ENCODE data around the gene PTPRM. TPM values are rescaled to one million over a fixed set of nuclear protein-coding genes. Genes with fewer than 3 reads are reported as not detected.

PTPRM gene
- total RNA-seq, 1 donor from 2014 or later: 257 TPM

DNA sequence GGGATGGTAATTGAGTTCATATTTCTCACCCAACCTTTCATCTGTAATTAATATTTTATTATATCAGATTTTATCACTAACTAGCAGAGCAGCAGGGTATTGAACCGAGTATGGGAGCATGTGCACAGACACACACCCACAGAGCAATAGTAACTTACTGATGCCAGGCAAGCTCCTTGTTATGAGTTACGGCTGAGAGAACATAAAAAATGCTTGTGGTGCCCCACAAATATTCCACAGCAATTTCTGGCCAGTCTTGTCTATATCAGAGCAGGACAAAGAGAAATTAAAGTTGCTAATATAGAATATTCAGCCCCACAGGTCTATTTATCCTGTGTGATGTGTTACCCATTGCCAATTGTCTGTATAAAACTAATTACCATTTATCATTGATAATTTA is 540.3 kb downstream of the PTPRM start:
- TF ChIP-seq, protein P1, sequence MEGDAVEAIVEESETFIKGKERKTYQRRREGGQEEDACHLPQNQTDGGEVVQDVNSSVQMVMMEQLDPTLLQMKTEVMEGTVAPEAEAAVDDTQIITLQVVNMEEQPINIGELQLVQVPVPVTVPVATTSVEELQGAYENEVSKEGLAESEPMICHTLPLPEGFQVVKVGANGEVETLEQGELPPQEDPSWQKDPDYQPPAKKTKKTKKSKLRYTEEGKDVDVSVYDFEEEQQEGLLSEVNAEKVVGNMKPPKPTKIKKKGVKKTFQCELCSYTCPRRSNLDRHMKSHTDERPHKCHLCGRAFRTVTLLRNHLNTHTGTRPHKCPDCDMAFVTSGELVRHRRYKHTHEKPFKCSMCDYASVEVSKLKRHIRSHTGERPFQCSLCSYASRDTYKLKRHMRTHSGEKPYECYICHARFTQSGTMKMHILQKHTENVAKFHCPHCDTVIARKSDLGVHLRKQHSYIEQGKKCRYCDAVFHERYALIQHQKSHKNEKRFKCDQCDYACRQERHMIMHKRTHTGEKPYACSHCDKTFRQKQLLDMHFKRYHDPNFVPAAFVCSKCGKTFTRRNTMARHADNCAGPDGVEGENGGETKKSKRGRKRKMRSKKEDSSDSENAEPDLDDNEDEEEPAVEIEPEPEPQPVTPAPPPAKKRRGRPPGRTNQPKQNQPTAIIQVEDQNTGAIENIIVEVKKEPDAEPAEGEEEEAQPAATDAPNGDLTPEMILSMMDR (IDR thresholded peaks at IDR 0.05): no peak
- DNase-seq (ENCODE audit: low spot score in 2 of 2): no peak
- Histone ChIP-seq H3K4me1 (no peaks in the 10 kb centered on the region), H3K36me3 (peaks cover 0 to 10% of the 10 kb centered on the region in 2 donors), H3K4me3 (no peak overlapping the region), H3K27ac (no peak overlapping the region), H3K9me3 (peaks cover 0 to 11% of the 10 kb centered on the region in 2 donors), H3K27me3 (no peaks in the 10 kb centered on the region)
- intact Hi-C loops (cut with DNase I): no loop called here

DNA sequence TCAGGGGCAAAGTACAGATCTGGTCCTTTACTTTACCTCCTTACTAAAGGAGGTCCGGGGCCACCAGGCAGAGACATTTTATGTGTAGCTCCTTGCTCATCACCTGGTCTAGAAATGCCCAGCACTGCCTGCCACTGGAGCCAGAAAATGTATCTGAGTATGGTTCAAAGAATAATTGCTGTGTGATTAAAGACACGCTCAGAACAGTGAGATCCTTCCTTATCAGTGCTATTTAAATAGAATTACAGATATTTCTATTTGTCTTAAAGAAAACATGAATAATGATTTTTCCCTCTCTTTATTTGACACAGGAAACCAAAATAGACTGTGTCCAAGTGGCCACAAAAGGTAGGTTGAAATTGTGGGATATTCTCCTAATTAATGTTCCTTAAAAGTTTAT is 547.4 kb downstream of the PTPRM start:
- Histone ChIP-seq H3K27me3 (no peaks in the 10 kb centered on the region), H3K36me3 (no peaks in the 10 kb centered on the region), H3K9me3 (no peaks in the 10 kb centered on the region), H3K27ac (no peak overlapping the region), H3K4me3 (no peak overlapping the region), H3K4me1 (no peaks in the 10 kb centered on the region)
- intact Hi-C loops (cut with DNase I): no loop called here
- no peak for DNase-seq (ENCODE audit: low spot score in 2 of 2)
- TF ChIP-seq, protein P1 (IDR thresholded peaks at IDR 0.05): no peak

DNA sequence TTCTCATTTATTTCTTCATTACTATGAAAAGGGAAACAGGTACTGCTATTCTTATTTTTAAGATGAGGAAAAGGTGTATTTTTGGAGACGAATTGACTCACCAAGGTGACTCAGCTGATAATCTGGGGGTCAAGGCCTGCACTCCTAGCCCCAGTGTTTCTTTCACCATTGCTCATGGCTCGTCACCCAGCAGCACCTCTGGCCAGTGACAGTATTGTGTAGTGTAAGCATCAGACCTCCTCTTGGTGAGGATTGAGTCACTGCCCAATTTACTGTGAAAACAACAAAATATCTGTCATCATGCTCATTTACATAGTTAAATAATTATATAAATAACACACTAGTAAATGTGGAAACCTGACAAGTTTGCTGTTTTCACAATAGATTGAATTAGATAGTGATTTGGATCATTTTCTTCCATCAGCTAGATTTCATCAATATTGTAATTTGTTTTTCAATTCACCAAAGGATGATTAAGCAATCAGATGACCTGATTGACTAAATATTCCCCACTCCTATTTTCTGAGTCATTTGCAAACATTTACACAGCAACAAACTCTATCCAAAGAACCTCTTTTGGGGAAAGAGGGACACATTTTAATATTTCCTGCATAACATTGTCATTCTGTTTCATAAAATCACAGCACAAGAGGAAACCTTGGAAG is 549.4 kb downstream of the PTPRM start:
- no peak for DNase-seq (ENCODE audit: low spot score in 2 of 2)
- Histone ChIP-seq H3K4me1 (no peaks in the 10 kb centered on the region), H3K4me3 (no peak overlapping the region), H3K27ac (no peak overlapping the region), H3K9me3 (no peaks in the 10 kb centered on the region), H3K27me3 (no peaks in the 10 kb centered on the region), H3K36me3 (no peaks in the 10 kb centered on the region)
- TF ChIP-seq, protein P1 (IDR thresholded peaks at IDR 0.05): no peak
- intact Hi-C loops (cut with DNase I): no loop called here

DNA sequence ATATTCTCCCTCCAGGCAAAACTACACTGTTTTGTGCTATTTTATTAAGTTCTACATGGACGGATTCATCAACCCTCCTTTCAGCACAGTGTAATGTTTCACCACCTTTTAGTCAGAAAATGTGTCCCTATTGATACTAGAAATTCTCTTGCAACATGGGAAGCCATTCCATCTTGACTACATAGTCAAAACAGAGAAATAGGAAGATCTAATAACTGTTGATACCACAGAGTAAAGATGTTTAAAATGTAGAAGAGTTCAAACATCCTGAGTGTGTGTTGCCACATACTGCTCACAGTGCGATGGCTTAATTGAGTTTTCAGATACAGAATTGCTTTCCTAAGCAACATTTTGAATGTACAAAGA is 549.9 kb downstream of the PTPRM start:
- TF ChIP-seq, protein P1 (IDR thresholded peaks at IDR 0.05): no peak
- H3K9me3 ChIP-seq: no peaks in the 10 kb centered on the region
- no peak for DNase-seq (ENCODE audit: low spot score in 2 of 2)
- no peaks in the 10 kb centered on the region for H3K27me3 ChIP-seq
- no peak overlapping the region for H3K4me3 ChIP-seq
- H3K27ac ChIP-seq: no peak overlapping the region
- no peaks in the 10 kb centered on the region for H3K4me1 ChIP-seq
- intact Hi-C loops (cut with DNase I): no loop called here
- no peaks in the 10 kb centered on the region for H3K36me3 ChIP-seq

DNA sequence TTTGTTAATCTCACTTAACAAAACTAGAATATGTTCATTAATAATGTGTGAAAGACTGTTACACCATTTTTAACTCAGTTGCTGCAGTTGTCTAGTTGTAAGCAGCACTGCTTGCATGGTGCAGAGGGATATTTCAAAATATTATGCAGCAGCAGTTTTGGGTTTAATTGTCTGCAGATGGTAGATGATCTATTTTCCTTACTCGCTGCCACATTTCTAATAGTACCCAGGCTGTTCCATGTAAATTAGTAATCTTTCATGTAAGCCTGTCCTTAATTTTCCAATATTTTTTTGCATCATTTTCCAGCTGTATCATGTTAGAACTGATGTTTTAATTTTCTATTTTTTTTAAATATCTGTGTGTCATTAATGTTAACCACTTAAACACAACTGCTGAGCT is 554.0 kb downstream of the PTPRM start:
- no peak overlapping the region for H3K4me3 ChIP-seq
- intact Hi-C loops (cut with DNase I): no loop called here
- H3K4me1 ChIP-seq: no peaks in the 10 kb centered on the region
- TF ChIP-seq, protein P1 (IDR thresholded peaks at IDR 0.05): no peak
- H3K9me3 ChIP-seq: no peaks in the 10 kb centered on the region
- H3K27me3 ChIP-seq: no peaks in the 10 kb centered on the region
- no peak for DNase-seq (ENCODE audit: low spot score in 2 of 2)
- H3K36me3 ChIP-seq: no peaks in the 10 kb centered on the region
- no peak overlapping the region for H3K27ac ChIP-seq

All from ascending aorta (tissue), 2 donors.